Mucosa of gallbladder (tissue), 1 donor: Measurements from ENCODE around the gene RPLP2. TPM values are rescaled to one million over a fixed set of nuclear protein-coding genes. Genes with fewer than 3 reads are reported as not detected.

Experiments
- total RNA-seq: library from RNA; stranded (reverse); gene quantifications from one replicate; pipeline ENCODE4 v1.2.1, GENCODE V29; 2021
- donor health status: DM: no; HTN: no; CAD: no.

Gene RPLP2
- total RNA-seq, 1 donor from 2014 or later: 1,317 TPM

Other genes with a start within 250 kb of the RPLP2 start
- 7.5 TPM for gene LMNTD2, start 249.2 kb upstream of the RPLP2 start, total RNA-seq
- gene RASSF7, start 249.0 kb upstream of the RPLP2 start, total RNA-seq: 179 TPM
- gene PHRF1, start 233.5 kb upstream of the RPLP2 start, total RNA-seq: 38.1 TPM
- 54.0 TPM for gene IRF7, start 194.0 kb upstream of the RPLP2 start, total RNA-seq
- 89.6 TPM for gene CDHR5, start 185.0 kb upstream of the RPLP2 start, total RNA-seq
- gene SCT, start 182.8 kb upstream of the RPLP2 start, total RNA-seq: not detected
- 2.6 TPM for gene DRD4, start 172.7 kb upstream of the RPLP2 start, total RNA-seq
- 45.0 TPM for gene DEAF1, start 114.7 kb upstream of the RPLP2 start, total RNA-seq
- 52.0 TPM for gene TMEM80, start 114.2 kb upstream of the RPLP2 start, total RNA-seq
- 228 TPM for gene EPS8L2, start 103.7 kb upstream of the RPLP2 start, total RNA-seq
- gene TALDO1, start 62.5 kb upstream of the RPLP2 start, total RNA-seq: 176 TPM
- 85.9 TPM for gene GATD1, start 32.5 kb upstream of the RPLP2 start, total RNA-seq
- gene CEND1, start 19.9 kb upstream of the RPLP2 start, total RNA-seq: 0.49 TPM
- 16.3 TPM for gene SLC25A22, start 11.7 kb upstream of the RPLP2 start, total RNA-seq
- gene PIDD1, start 4.7 kb upstream of the RPLP2 start, total RNA-seq: 27.7 TPM
- gene PNPLA2, start 8.9 kb downstream of the RPLP2 start, total RNA-seq: 159 TPM
- gene CRACR2B, start 18.0 kb downstream of the RPLP2 start, total RNA-seq: 40.5 TPM
- gene CD151, start 23.0 kb downstream of the RPLP2 start, total RNA-seq: 442 TPM
- 108 TPM for gene POLR2L, start 32.6 kb downstream of the RPLP2 start, total RNA-seq
- gene TSPAN4, start 32.9 kb downstream of the RPLP2 start, total RNA-seq: 34.6 TPM
- 101 TPM for gene CHID1, start 100.8 kb downstream of the RPLP2 start, total RNA-seq
- 91.8 TPM for gene AP2A2, start 115.9 kb downstream of the RPLP2 start, total RNA-seq
- 173 TPM for gene MUC6, start 226.8 kb downstream of the RPLP2 start, total RNA-seq